Body of pancreas (tissue), 4 donors: Measurements from ENCODE around the gene CST7. TPM values are rescaled to one million over a fixed set of nuclear protein-coding genes. Genes with fewer than 3 reads are reported as not detected.

Source experiments
- ATAC-seq: fragments of 150-250 bp; one replicate; pipeline ENCODE4 v1.9.1; 2016
- DNase-seq, 4 donors: peaks; one replicate each; pipeline ENCODE4 v3.0.0-alpha.2; 2019
- H3K27ac ChIP-seq, 4 donors: fragments of 200-600 bp; sonication (generic); 1 replicate in 3 of 4; 2 replicates in 1 of 4; pipeline versions ENCODE4 v1.5.1 to v1.6.1; 2016 to 2019; ENCODE audit warnings: mild to moderate bottlenecking in 1 of 4, mixed read lengths in 1 of 4, moderate library complexity in 1 of 4
- H3K27me3 ChIP-seq, 2 donors: fragments of 200-600 bp; sonication (generic); one replicate each; pipeline ENCODE4 v1.6.0; 2016; ENCODE audit warnings: mild to moderate bottlenecking in 1 of 2
- H3K36me3 ChIP-seq, 2 donors: fragments of 200-600 bp; sonication (generic); replicated peaks in 1 of 2; 2 replicates each; pipeline ENCODE4 v1.5.1; 2016; ENCODE audit warnings: low read depth in 2 of 2; ENCODE audit not compliant: insufficient read depth in 1 of 2
- H3K4me1 ChIP-seq: fragments of 200-600 bp; sonication (generic); one replicate; pipeline ENCODE4 v1.6.0; 2016
- H3K4me3 ChIP-seq, 2 donors: fragments of 200-600 bp; sonication (generic); 1 replicate in 1 of 2; 2 replicates in 1 of 2; pipeline ENCODE4 v1.5.1; 2016 to 2019
- H3K9me3 ChIP-seq, 3 donors: fragments of 200-600 bp; sonication (generic); 1 replicate in 2 of 3; 2 replicates in 1 of 3; pipeline ENCODE4 v1.5.1; 2016
- POLR2A ChIP-seq, 3 donors: fragments of 450-650 bp; IDR thresholded peaks; one replicate each; pipeline ENCODE4 v1.6.1; 2016; ENCODE audit warnings: antibody characterized with exemption in 3 of 3, mild to moderate bottlenecking in 2 of 3
- WGBS, 2 donors: methylation state at CpG; one replicate each; pipeline ENCODE4 v1.1.5; 2017; 5-methylcytosine and 5-hydroxymethylcytosine counted together
- intact Hi-C: fragments of 100-400 bp; cut with DNase I; formaldehyde crosslinking; loops from one replicate; pipeline ENCODE4 v1.15.1; 2023
- small RNA-seq: library from RNA; depleted of rRNA; stranded (forward); fragments of <200 nt; gene quantifications from one replicate; pipeline ENCODE3, GENCODE V24; 2016
- total RNA-seq, 2 donors: library from RNA; depleted of rRNA; stranded (reverse); fragments of >200 nt; gene quantifications; one replicate each; pipeline ENCODE4 v1.1.0, GENCODE V29; 2016
- TF ChIP-seq, protein P1 (sequence below), 7 experiments: fragments of 450-650 bp in 4 of 7; fragments of 200-600 bp in 3 of 7; sonication (generic) in 3 of 7; IDR thresholded peaks; one replicate each; pipeline ENCODE4 v1.5.1; 2016 to 2019; ENCODE audit warnings: antibody characterized with exemption in 7 of 7

CST7 gene
- total RNA-seq, 2 donors from 2014 or later = 1.8 to 4.0 TPM

DNA sequence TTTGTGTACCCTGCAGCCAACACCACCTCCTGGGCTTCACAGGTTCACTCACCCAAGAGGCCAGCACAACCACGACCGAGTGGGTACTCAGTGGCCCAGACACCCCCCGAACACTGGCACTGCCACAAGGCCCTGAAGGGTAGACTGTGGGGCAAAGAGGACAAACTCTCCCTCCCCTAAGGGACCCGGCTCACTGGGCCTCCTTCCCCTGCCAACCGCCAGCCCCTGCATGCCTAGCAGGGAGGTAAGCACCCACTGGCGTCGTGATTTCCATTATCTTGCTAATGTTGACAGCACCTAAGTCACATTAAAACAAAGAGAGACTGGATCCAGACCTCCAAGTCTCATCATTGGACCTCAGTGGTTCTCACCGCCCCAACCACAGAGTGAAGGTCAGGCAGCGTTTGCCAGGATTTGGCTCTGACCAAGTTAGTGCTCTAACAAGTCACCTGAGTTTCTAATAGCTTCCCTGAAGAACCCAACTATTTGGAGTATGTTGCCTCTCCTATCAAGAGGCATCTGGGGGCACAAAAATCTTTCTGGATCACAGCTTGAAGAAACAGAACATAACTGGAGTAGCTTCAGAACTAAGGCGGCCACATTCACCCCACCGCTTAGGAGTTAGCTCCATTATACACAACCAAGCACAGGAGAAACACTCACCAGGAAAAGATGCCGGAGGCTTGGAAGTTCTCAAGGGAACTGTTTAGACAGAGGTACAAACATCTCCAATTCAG is 57.5 kb downstream of the CST7 start:
- Histone ChIP-seq H3K4me3 (no peak overlapping the region), H3K27me3 (no peaks in the 10 kb centered on the region), H3K4me1 (peaks cover 37% of the 10 kb centered on the region), H3K27ac (peak overlapping the region; percentile 16 to 58 (median 40)), H3K9me3 (no peaks in the 10 kb centered on the region), H3K36me3 (peaks cover 12 to 15% of the 10 kb centered on the region in 2 donors)
- DNase-seq (peak in 1 of 4 donors; percentile 2), ATAC-seq (no peak)
- intact Hi-C loops = no loop called here
- no peak for TF ChIP-seq POLR2A (IDR thresholded peaks at IDR 0.05)
- TF ChIP-seq, protein P1, sequence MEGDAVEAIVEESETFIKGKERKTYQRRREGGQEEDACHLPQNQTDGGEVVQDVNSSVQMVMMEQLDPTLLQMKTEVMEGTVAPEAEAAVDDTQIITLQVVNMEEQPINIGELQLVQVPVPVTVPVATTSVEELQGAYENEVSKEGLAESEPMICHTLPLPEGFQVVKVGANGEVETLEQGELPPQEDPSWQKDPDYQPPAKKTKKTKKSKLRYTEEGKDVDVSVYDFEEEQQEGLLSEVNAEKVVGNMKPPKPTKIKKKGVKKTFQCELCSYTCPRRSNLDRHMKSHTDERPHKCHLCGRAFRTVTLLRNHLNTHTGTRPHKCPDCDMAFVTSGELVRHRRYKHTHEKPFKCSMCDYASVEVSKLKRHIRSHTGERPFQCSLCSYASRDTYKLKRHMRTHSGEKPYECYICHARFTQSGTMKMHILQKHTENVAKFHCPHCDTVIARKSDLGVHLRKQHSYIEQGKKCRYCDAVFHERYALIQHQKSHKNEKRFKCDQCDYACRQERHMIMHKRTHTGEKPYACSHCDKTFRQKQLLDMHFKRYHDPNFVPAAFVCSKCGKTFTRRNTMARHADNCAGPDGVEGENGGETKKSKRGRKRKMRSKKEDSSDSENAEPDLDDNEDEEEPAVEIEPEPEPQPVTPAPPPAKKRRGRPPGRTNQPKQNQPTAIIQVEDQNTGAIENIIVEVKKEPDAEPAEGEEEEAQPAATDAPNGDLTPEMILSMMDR (IDR thresholded peaks at IDR 0.05) = no peak
- 82 to 94% methylated on average over 3 to 12 of the region's 12 CpGs for WGBS, 2 donors

- TF ChIP-seq, protein P1 (IDR thresholded peaks at IDR 0.05) = no peak
- no peak for TF ChIP-seq POLR2A (IDR thresholded peaks at IDR 0.05)
- Histone ChIP-seq H3K27me3 (no peaks in the 10 kb centered on the region), H3K9me3 (no peaks in the 10 kb centered on the region), H3K36me3 (peaks cover 12 to 17% of the 10 kb centered on the region in 2 donors), H3K4me3 (no peak overlapping the region), H3K27ac (no peak overlapping the region), H3K4me1 (peaks cover 48% of the 10 kb centered on the region)
- WGBS, 2 donors = 87 to 92% methylated on average over 6 to 22 of the region's 22 CpGs
- DNase-seq = peak in 1 of 4 donors; percentile 2
- no peak for ATAC-seq
- intact Hi-C loops = no loop called here
Observed at GRCh38 chr20:25007491-25008305, 58.6 kb downstream of the CST7 start.

DNA sequence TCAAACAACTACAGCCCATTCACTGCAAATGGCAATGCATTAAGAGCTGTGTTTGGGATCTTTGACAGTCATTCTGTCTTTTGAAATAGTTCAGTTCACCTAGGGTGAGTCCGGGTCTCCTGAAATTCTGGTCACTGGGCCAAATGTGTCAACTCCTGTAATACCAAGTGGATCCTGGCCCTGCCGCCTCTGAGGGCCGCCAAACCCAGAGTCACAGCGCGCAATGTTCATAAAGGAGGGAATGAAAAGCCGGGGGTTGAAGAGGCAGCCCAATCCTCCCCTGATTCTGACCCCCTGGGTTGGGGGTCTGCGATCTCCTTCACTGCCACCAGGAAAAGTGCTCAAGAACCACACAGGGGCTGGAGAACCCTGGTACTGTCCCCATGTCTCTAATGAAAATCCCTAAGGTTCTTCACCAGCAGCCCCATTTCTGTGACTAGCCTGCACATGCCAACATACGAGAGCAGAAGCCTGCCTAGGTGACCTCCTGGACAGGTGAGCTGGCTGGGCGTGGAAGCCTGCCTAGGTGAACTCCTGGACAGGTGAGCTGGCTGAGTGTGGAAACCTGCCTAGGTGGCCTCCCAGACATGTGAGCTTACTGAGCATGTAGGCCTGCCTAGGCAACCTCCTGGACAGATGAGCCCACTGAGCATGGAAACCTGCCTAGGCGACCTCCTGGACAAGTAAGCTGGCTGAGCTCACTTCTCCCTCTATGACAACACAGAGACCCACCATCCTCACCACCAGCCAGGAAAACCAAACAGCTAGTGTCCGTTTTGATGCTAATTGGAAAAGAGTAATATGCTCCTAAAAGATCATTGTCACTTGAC is 59.5 kb downstream of the CST7 start:
- Histone ChIP-seq H3K36me3 (peaks cover 12 to 21% of the 10 kb centered on the region in 2 donors), H3K27ac (peak overlapping the region in 2 of 4 donors; percentile 19 to 21), H3K4me3 (no peak overlapping the region), H3K9me3 (no peaks in the 10 kb centered on the region), H3K4me1 (peaks cover 52% of the 10 kb centered on the region), H3K27me3 (no peaks in the 10 kb centered on the region)
- no peak for ATAC-seq
- TF ChIP-seq, protein P1 (IDR thresholded peaks at IDR 0.05) = no peak
- no peak for TF ChIP-seq POLR2A (IDR thresholded peaks at IDR 0.05)
- WGBS, 2 donors = 90% methylated on average over 10 to 11 of the region's 11 CpGs
- intact Hi-C loops = no loop called here
- peak in 2 of 4 donors; percentile 4 to 13 for DNase-seq

Small RNAs within 50 kb of the gene (small RNA-seq; reads per million reads assigned to genes)
- not detected for gene RNU6-1257P

Other genes starting within 250 kb of the CST7 start
- 10 to 100 TPM; 38.9 to 51.4 TPM for gene APMAP, start 43.5 kb downstream of the CST7 start, total RNA-seq
- gene ACSS1, start 108.9 kb downstream of the CST7 start, total RNA-seq = 10 to 100 TPM; 73.8 to 83.8 TPM
- under 1 TPM in 1 of 2 donors, not detected in 1; 0.66 TPM for gene VSX1, start 132.9 kb downstream of the CST7 start, total RNA-seq
- 10 to 100 TPM; 59.9 to 79.8 TPM for gene ENTPD6, start 246.4 kb downstream of the CST7 start, total RNA-seq